Neural progenitor cell (in vitro differentiated cells): ENCODE measurements around the gene CLPTM1. TPM values are rescaled to one million over a fixed set of nuclear protein-coding genes. Genes with fewer than 3 reads are reported as not detected.
A peak's percentile ranks its signal among the peaks of the same experiment; 100 is the strongest.

ENCODE experiments used
- DNase-seq: peaks from one replicate; pipeline ENCODE4 v3.0.0-alpha.2; 2016; ENCODE audit warnings: low spot score
- H2AFZ ChIP-seq: fragments of 200-600 bp; sonication (generic); replicated peaks from 2 replicates; pipeline ENCODE4 v1.6.1; 2016; ENCODE audit warnings: antibody characterized with exemption
- H3F3A ChIP-seq: fragments of 200-600 bp; sonication (generic); 2 replicates; pipeline ENCODE4 v1.6.1; 2016; ENCODE audit warnings: antibody characterized with exemption, low read depth
- H3K27ac ChIP-seq: fragments of 200-600 bp; sonication (generic); 2 replicates; pipeline ENCODE4 v1.5.1; 2016; ENCODE audit warnings: mild to moderate bottlenecking
- H3K27me3 ChIP-seq: fragments of 200-600 bp; sonication (generic); 2 replicates; pipeline ENCODE4 v1.6.1; 2016; ENCODE audit warnings: mild to moderate bottlenecking, moderate library complexity
- H3K36me3 ChIP-seq: fragments of 200-600 bp; sonication (generic); 2 replicates; pipeline ENCODE4 v1.5.1; 2016
- H3K4me1 ChIP-seq: fragments of 200-600 bp; sonication (generic); 2 replicates; pipeline ENCODE4 v1.6.1; 2016; ENCODE audit warnings: mixed run types
- H3K4me2 ChIP-seq: fragments of 200-600 bp; sonication (generic); 2 replicates; pipeline ENCODE4 v1.6.1; 2016
- H3K4me3 ChIP-seq: fragments of 200-600 bp; sonication (generic); 2 replicates; pipeline ENCODE4 v1.5.1; 2016
- H3K79me2 ChIP-seq: fragments of 200-600 bp; sonication (generic); 2 replicates; pipeline ENCODE4 v1.6.1; 2016; ENCODE audit warnings: low read depth
- H3K9ac ChIP-seq: fragments of 200-600 bp; sonication (generic); 2 replicates; pipeline ENCODE4 v1.6.1; 2016
- H3K9me3 ChIP-seq: fragments of 200-600 bp; sonication (generic); 2 replicates; pipeline ENCODE4 v1.5.1; 2016; ENCODE audit warnings: low read depth
- H4K20me1 ChIP-seq: fragments of 200-600 bp; sonication (generic); 2 replicates; pipeline ENCODE4 v1.6.1; 2016; ENCODE audit warnings: low read depth
- H3K27ac Mint-ChIP-seq: 3 replicates; pipeline ENCODE4 v1.8.0; 2021; ENCODE audit warnings: mixed read lengths
- H3K27me3 Mint-ChIP-seq: 2 replicates; pipeline ENCODE4 v1.8.0; 2022; ENCODE audit warnings: low read depth, mild to moderate bottlenecking, inconsistent platforms, moderate library complexity, mixed read lengths; ENCODE audit not compliant: insufficient read depth
- H3K36me3 Mint-ChIP-seq: 3 replicates; pipeline ENCODE4 v1.8.0; 2021; ENCODE audit warnings: mixed read lengths
- H3K4me1 Mint-ChIP-seq: 3 replicates; pipeline ENCODE4 v1.8.0; 2021; ENCODE audit warnings: mixed read lengths
- H3K4me3 Mint-ChIP-seq: 3 replicates; pipeline ENCODE4 v1.8.0; 2021; ENCODE audit warnings: mild to moderate bottlenecking, moderate library complexity, mixed read lengths
- H3K9me3 Mint-ChIP-seq: 3 replicates; pipeline ENCODE4 v1.8.0; 2020; ENCODE audit warnings: mixed read lengths
- CTCF ChIP-seq: fragments of 200-600 bp; sonication (generic); IDR thresholded peaks from 2 replicates; pipeline ENCODE4 v1.5.1; 2017; ENCODE audit warnings: antibody characterized with exemption, mild to moderate bottlenecking
- EZH2 ChIP-seq: fragments of 200-600 bp; sonication (generic); IDR thresholded peaks from 2 replicates; pipeline ENCODE4 v1.6.1; 2017; ENCODE audit warnings: antibody characterized with exemption, mild to moderate bottlenecking, moderate library complexity
- EZH2phosphoT487 ChIP-seq: fragments of 200-600 bp; sonication (generic); IDR thresholded peaks from 2 replicates; pipeline ENCODE4 v1.6.1; 2017; ENCODE audit warnings: antibody characterized with exemption
- total RNA-seq: library from RNA; depleted of rRNA; stranded (reverse); fragments of >200 nt; gene quantifications from 2 replicates; pipeline ENCODE4 v1.2.3, GENCODE V29; 2015; ENCODE audit warnings: low replicate concordance

Gene CLPTM1
- total RNA-seq, 1 donor from 2014 or later = 12.1 TPM

GRCh38 chr19:44954278-44954648, 917 bp upstream of the CLPTM1 start:
- no peaks in the 10 kb centered on the region for H3K27me3 ChIP-seq

GRCh38 chr19:44955505-44956439, 592 bp downstream of the CLPTM1 start:
- Histone ChIP-seq H3K36me3 (no peaks in the 10 kb centered on the region), H3K4me1 (peaks cover 7% of the 10 kb centered on the region)
- peak overlapping the region; percentile 50 for H3K27ac Mint-ChIP-seq

More at GRCh38 chr19:44954278-44954648, 917 bp upstream of the CLPTM1 start:
- H3K9me3 Mint-ChIP-seq = no peaks in the 10 kb centered on the region
- H3K4me1 Mint-ChIP-seq = peaks cover 34% of the 10 kb centered on the region
- Histone ChIP-seq H3K4me3 (peak overlapping the region; percentile 98), H3K79me2 (peaks cover 45% of the 10 kb centered on the region), H3K9ac (peak overlapping the region; percentile 77), H3K4me1 (peaks cover 7% of the 10 kb centered on the region), H3K9me3 (no peaks in the 10 kb centered on the region), H2AFZ (peak overlapping the region; percentile 97), H4K20me1 (peaks cover 37% of the 10 kb centered on the region), H3K27ac (peak overlapping the region; percentile 90), H3K36me3 (no peaks in the 10 kb centered on the region), H3K4me2 (peak overlapping the region; percentile 87), H3F3A (peaks cover 20% of the 10 kb centered on the region)
- peaks cover 1% of the 10 kb centered on the region for H3K36me3 Mint-ChIP-seq
- H3K27ac Mint-ChIP-seq = peak overlapping the region; percentile 98
- DNase-seq = no peak
- peak overlapping the region; percentile 98 for H3K4me3 Mint-ChIP-seq
- H3K27me3 Mint-ChIP-seq = peaks cover 7% of the 10 kb centered on the region
- TF ChIP-seq CTCF = no peak
- no peak for TF ChIP-seq EZH2phosphoT487
- no peak for TF ChIP-seq EZH2

DNA sequence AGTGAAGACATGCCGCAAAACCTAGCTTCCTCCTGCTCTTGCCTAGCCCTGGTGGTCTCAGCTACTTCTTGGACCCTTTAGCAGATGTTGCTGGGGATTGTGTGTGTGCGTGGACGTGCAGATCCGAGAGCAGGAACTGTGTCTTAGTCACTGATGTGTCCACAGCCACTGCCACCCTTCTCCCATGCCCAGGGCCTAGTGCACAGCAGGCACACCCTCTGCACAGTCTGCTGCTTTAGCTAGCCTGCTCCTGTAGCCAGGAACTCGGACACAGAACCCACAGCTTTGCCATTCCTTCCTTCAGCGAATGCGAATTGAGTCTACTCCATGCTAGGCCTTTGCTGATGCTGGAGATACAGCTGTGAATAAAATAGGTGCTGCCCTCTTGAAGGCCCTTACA, 2.3 kb downstream of the CLPTM1 start:
- Histone ChIP-seq H4K20me1 (peaks cover 47% of the 10 kb centered on the region), H3K9ac (peak overlapping the region; percentile 99), H3K27ac (no peak overlapping the region), H3K4me2 (no peak overlapping the region), H3F3A (peaks cover 14% of the 10 kb centered on the region), H3K79me2 (peaks cover 61% of the 10 kb centered on the region), H2AFZ (no peak overlapping the region), H3K27me3 (no peaks in the 10 kb centered on the region), H3K4me1 (peaks cover 7% of the 10 kb centered on the region), H3K4me3 (no peak overlapping the region), H3K36me3 (no peaks in the 10 kb centered on the region), H3K9me3 (no peaks in the 10 kb centered on the region)
- Mint-ChIP-seq H3K27ac (no peak overlapping the region), H3K9me3 (no peaks in the 10 kb centered on the region), H3K4me1 (peaks cover 32% of the 10 kb centered on the region), H3K36me3 (peaks cover 8% of the 10 kb centered on the region), H3K4me3 (peak overlapping the region; percentile 94), H3K27me3 (peaks cover 7% of the 10 kb centered on the region)
- no peak for DNase-seq
- TF ChIP-seq CTCF = no peak
- TF ChIP-seq EZH2 = no peak
- TF ChIP-seq EZH2phosphoT487 = no peak

More at GRCh38 chr19:44955505-44956439, 592 bp downstream of the CLPTM1 start:
- no peak for TF ChIP-seq EZH2phosphoT487
- no peak for TF ChIP-seq CTCF
- no peak for TF ChIP-seq EZH2
- H2AFZ ChIP-seq = peak overlapping the region; percentile 62
- H3K27me3 Mint-ChIP-seq = peaks cover 7% of the 10 kb centered on the region
- peaks cover 47% of the 10 kb centered on the region for H4K20me1 ChIP-seq
- peak overlapping the region; percentile 50 for H3K27ac ChIP-seq
- no peak for DNase-seq
- peaks cover 34% of the 10 kb centered on the region for H3K4me1 Mint-ChIP-seq
- peak overlapping the region; percentile 100 for H3K4me2 ChIP-seq
- no peaks in the 10 kb centered on the region for H3K9me3 Mint-ChIP-seq
- H3K79me2 ChIP-seq = peaks cover 61% of the 10 kb centered on the region
- peaks cover 20% of the 10 kb centered on the region for H3F3A ChIP-seq
- peak overlapping the region; percentile 99 for H3K9ac ChIP-seq
- H3K9me3 ChIP-seq = no peaks in the 10 kb centered on the region
- H3K36me3 Mint-ChIP-seq = peaks cover 3% of the 10 kb centered on the region
- H3K4me3 Mint-ChIP-seq = peak overlapping the region; percentile 98
- H3K4me3 ChIP-seq = peak overlapping the region; percentile 98
- no peaks in the 10 kb centered on the region for H3K27me3 ChIP-seq
